Right renal pelvis (tissue), 4 donors: ENCODE measurements around the gene CWF19L2. TPM values are rescaled to one million over a fixed set of nuclear protein-coding genes. Genes with fewer than 3 reads are reported as not detected.
"Not testable (repeated sequence)": the region's sequence is repeated elsewhere in the genome, so short reads cannot be mapped to it uniquely, and the experiment has no call there.

Experiments
- DNase-seq, 4 donors: peaks; one replicate each; pipeline ENCODE4 v3.0.0-alpha.2; 2013; ENCODE audit warnings: low read depth in 4 of 4, low spot score in 3 of 4, missing footprints in 1 of 4
- polyA plus RNA-seq, 4 donors: library from polyadenylated mRNA; unstranded; fragments of 120-200 nt; gene quantifications; one replicate each; pipeline ENCODE4 v1.2.1, GENCODE V29; 2013; ENCODE audit not compliant: insufficient read length in 4 of 4

CWF19L2 gene
- polyA plus RNA-seq = 10 to 100 TPM; 17.9 to 23.4 (median 22.5) TPM

DNA sequence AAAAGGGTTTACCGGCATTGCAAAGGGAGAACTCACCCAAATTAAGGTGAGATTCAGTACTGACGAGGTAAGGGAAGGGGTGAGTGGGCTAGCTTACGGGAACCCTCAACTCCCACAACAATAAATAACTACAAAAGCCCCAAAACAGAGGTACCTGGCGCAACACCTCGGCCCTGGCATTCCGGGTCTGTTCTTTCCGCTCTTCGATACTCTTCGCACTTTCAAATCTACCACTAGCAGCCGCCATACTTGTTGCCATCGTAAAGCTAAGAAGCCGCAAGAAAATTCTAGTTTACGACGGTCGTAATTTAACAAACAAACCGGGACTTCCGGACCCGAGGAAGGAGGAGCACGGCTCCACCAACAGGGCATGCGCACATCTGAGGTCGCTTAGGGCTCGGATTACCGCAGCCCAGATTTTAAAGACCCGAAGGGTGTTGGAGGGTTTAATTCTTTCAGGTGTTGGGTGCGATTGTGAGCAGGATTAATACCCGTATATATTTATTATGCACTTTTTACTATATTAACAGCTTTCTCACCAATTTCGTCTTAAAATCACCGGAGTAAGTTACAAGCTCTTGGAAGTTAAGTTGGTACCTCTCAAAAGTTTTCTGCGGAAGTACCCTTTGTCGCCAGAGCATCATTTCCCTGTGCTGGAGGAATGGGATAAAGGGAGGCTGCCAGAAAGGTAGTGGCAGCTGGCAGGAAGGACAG is at the start of gene CWF19L2:
Gene CWF19L2 (minus strand): TSS at position 268 of the 714 bp plus-strand sequence. CDS start 9 bp downstream, at position 259.
- DNase-seq = peak; percentile 78 to 92 (median 88)

DNA sequence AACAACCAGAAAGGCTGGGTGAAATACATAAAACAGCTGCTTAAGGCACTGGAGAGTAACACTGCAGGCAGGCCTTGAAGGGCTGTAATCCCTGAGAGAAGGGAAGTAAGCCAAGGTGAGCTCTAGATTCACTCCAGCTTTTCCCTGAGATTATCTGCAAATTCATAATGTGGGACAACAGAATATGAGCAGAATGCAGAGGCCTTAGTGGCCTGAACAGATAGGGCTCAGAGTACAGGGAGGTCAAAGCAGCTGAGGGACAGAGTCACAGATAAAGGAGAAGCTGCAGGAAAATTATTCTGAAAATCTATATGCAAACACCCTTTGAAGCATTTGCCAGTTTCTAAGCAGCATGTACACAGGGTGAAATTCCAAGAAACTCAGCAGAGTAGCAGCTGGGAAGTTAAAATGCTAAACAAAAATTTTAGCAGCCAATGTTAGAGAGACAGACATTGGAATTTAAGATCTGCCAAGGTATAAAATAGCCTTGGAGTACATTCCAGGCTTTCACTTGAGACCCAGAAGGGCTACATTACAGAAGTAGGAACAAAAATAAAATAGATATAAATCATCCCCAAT is 48.1 kb upstream of the CWF19L2 start:
- no peak for DNase-seq

DNA sequence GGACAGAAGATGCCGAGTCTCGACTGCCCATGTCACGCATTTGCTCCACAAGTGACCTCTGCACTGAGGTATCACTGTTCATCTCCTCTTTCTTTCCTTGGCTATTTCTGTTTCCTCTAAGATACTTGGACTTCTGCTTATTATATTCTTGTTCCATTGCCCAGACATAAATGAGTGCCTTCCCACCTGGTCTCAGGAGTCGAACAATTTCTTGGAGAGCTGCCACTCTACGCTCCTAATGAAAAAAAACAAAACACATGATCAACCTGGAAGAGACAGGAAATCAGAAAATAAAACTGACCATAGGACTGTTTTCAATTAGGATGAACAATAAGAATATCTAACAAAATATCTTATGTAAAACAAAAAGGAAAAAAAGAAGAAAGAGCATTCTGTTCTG is 47.4 kb upstream of the CWF19L2 start:
- no peak for DNase-seq

DNA sequence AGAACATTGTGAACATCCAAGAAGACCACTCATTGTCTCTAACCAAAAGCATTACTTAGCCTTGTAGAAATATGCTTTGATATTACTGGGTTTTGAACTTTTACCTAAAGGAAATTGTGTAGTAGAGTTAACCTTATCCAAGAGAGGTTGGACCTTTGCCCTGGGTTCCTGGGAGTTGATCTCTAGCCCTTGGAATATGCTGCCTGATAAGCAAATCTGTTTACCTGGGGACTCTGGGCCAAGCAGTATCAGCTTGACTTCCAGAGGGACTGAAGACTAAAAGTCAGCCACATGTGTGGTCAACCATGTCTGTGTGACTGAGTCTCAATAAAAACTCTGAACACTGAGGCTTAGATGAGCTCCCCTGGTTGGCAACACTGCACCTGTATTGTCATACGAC is 44.1 kb upstream of the CWF19L2 start:
- DNase-seq = no peak

DNA sequence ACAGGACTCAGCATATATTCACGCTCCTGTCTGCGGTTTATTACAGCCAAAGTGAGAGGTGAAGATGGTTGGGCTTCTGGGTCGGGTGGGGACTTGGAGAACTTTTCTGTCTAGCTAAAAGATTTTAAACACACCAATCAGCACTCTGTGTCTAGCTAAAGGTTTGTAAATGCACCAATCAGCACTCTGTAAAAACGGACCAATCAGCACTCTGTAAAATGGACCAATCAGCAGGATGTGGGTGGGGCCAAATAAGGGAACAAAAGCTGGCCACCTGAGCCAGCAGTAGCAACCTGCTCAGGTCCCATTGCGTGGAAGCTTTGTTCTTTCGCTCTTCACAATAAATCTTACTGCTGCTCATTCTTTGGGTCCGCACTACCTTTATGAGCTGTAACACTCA is 39.7 kb upstream of the CWF19L2 start:
- not testable (repeated sequence) for DNase-seq

DNA sequence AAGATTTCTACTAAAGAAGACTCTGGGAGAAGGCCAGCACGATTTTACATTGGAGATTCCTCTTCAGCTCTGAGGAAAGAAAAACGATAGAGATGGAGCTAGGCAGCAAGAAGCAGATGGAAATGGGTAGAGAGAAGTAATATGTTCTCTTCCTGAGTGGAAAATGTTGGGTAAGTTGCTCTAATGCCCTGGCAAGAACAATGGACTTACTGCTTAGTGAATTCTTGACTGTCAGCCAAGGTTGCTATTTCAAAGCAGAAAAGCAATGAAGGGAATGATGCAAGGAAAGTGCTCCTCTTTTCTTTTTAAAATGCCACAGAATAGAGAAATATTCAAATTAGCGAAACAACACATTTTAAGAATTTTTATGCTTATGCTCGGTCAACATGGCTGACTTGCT is 38.4 kb upstream of the CWF19L2 start:
- DNase-seq = no peak

DNA sequence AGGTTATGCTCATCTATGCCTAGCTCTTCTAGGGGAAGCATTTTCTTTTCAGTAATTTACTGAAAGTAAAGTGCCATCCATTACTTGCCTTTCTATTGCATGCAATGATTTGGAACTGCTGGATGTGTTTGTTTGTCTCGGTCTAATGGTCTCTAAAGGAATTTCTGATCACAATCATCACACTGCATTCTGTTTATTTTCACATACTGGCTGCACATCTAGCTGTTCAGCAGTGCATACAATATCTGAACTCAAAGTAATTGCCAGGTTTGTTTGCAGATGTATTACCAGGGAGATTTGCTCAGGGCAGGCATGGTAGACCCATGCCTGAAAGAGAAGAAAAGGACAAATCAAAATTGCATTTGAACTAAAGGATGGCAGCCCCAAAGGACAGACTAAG is 36.4 kb upstream of the CWF19L2 start:
- no peak for DNase-seq

DNA sequence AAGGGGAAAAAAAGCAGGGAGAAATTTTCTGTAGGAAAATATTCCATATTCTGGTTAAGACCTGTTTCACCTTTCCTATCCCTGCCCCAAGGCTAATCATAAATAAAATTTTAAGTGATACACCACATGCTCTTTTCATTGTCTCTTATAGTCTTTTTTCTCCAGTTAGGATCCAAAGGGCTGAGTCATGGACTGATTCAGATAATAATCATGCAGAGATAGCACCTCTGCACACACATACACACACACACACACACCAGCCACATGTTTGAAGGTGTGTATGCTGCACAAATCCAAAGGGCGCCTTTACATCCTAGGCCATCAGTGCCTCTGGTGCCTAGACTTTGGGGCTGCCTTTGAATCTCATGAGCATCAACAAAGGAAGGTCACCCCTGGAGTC is 35.5 kb upstream of the CWF19L2 start:
- no peak for DNase-seq

DNA sequence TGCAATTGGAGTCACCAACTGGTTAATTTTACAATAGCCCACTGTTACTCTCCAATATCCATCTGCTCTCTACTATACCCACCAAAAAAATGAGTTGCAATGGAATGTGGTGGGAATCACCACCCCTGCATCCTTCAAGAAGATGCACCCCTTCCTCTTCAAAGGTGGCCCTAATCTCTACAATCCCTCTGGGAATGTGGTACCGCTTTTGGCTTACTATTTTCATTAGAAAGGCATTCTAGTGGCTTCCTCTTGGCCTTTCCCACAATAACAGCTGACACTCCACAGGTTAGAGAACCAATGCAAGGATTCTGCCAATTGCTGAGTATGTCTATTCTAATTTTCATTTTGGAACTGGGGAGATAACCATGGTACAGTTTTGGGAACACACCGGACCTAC is 33.2 kb upstream of the CWF19L2 start:
- no peak for DNase-seq

DNA sequence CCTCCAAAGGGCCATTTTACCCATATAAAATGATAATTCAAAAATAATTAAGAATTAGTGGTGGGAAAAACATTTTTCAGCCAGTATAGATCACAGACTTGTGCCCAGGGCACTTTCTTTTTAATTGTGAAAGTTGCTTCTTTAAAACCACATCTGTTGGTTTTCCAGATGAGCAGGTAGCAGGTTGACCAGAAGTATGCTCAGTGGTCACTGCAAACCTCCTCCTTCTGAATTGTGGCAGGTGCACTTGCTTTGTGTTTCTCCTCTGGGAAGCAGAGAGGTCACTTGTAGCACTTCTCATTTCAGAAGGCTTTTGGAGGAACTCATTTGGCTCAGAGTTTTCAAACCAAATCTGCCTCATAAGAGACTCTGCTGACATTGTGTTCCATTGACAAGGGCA is 24.6 kb upstream of the CWF19L2 start:
- DNase-seq = no peak

DNA sequence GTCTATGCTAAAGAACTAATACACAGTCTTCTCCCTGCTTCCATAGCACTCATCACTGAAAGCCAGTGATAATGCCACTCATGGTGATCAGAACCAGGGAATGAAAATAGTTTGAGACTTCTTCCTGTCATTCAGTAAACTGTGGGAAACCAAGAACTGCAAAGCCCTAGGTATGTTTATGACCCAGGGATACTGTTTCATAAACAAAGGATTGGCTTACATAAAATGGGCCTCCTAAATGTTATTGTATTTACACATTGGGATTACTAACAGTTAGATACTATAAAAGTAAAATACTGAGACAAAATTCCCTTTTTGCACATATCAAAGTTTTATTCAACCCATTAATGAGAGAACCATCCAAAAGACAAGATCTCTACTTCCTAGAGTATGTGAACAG is 21.3 kb upstream of the CWF19L2 start:
- no peak for DNase-seq

DNA sequence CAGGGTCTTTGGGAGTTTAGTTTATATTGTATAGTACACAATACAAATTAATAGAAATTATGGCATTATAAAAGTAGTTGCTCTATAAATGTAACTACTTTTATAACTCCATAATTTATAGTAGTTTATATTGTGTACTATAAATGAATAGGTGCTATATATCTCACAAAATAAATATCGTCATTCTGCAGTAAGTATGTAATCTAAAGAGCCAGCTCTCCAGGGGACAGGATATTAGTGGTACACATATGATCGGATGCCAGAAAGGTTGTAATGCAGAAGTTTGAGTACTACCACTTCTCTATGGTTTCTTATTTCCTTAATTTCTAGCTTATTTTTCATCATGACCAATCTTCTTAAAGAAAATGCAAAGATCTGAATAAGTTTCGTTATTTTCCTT is 20.2 kb upstream of the CWF19L2 start:
- DNase-seq = no peak

DNA sequence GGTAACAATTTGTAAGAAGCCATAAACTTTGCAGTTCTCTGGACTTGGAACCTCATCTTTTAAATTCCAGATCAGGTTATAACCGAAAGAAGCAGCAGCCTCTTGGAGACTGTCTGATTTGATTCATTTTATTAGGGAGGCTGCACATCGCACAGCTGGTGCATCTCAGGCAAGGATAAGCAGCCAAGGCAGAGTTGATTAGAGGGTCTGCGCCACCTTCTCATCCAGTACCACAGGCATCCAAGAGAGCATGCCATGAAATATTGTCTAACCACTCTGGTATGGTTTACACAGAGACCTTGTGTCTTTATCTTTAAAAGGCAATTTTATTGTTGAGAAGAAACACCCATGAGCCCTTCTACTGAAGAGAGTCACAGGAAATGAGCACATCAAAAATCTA is 16.2 kb upstream of the CWF19L2 start:
- DNase-seq = no peak

DNA sequence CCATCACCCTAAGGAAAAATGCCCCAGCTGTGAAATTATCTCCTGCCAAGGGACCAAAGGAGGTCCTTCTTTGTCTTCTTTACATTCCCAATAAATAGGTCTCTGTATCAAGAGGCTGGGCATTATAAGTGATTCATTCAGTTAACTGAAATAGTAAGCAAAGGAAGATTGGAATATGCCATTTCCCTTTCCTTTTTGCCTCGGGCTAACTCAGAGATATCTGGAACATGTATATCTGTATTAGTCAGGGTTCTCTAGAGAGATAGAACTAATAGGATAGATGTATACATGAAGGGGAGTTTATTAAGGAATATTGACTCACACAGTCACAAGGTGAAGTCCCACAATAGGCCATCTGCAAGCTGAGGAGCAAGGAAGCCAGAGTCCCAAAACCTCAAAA is 15.3 kb upstream of the CWF19L2 start:
- no peak for DNase-seq

DNA sequence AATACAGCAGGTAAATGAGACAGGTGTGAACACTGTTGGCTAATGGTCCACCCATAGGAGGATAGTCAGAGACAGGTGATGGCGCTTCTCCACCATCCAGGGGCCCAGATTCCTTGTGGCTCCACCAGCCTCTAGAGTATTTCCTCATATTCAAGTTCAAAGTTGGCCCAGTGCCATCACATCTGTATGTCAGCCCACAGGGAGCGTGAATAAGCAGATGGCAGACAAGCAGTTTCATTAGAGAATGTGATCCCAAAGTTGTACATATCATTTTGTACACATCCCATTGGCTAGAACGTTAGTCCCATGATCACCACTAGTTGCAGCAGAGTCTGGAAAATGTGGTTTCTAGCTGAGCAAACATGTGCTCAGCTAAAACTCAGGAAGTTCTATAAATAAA is 11.0 kb upstream of the CWF19L2 start:
- DNase-seq = no peak

DNA sequence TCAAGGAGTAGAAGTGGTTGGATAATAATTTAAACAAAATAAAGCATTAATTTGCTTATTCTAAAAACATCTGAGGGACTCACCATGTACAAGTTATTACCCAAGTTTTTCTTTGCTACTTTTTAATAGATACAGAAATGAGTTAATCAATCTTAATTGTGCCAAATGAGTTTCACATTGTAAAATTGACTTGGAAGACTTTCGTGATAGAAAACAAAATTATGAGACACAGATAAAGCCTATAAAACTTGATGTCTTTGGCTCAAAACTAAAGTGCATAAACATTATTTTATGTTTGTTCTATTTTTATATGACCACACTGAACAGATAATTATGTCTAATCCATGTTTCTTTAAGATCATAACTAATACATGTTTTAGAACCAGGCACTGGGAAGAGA is 10.1 kb upstream of the CWF19L2 start:
- peak in 2 of 4 donors; percentile 33 to 36 for DNase-seq

DNA sequence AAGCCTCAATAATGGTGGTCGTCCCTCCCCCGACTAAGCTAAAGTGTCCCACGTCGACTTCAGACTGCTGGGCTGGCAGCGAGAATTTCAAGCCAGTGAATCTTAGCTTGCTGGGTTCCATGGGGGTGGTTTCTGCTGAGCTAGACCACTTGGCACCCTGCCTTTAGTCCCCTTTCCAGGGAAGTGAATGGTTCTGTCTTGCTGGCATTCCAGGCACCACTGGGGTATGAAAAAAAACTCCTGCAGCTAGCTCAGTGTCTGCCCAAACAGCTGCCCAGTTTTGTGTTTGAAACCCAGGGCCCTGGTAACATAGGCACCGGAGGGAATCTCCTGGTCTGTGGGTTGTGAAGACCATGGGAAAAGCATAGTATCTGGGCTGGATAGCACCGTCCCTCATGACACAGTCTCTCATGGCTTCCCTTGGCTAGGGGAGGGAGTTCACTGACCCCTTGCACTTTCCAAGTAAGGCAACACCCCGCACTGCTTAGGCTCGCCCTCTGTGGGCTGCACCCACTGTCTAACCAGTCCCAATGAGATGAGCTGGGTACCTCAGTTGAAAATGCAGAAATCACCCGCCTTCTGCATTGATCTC is 8.7 kb upstream of the CWF19L2 start:
- DNase-seq = not testable (repeated sequence)

DNA sequence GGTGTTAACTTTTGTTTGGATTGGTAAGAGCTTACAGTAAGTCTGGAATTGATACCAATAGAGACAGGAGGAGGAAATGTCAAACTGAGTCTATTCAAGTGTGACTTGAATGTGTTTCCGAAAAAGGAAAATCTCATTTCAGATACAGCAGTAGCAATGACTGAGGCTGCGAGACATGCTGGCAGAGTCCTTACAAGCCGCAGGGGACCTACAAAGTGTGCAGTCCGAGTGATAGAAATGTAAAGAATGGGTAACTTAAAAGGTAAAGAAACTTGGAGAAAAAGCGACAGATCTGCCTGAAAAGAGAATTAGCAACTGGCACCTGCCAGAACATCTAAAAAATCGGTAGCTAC is 444 bp downstream of the CWF19L2 start:
- no peak for DNase-seq

DNA sequence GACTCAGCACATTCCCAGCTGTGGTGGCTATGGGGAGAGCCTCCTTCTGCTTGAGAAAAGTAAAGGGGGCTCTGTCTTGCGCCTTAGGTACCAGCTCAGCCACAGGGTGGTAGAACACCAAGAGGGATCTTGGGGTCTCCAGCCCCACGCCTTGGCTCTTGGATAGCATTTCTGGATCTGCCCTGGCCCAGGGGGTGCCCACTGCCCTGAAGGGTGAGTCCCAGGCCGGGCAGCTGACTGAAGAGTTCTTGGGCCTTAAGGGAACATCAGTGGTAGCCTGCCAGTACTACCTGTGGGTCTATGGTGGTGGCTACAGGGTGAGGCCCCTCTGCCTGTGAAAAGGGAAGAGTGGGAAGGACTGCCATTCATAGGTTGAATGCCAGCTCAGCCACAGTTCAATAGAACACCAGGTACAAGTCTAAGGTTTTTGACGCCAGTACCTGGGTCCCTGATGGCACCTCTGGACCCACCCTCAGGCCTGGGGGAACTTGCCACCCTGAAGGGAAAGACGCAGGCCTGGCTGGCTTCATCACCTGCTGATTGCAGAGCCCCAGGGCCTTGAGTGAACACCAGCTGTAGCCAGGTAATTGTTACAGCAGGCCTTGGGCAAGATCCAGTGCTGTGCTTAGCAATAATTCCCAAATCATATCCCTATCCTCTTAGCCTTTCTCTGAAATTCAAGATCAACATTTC is 3.9 kb downstream of the CWF19L2 start:
- DNase-seq = no peak

DNA sequence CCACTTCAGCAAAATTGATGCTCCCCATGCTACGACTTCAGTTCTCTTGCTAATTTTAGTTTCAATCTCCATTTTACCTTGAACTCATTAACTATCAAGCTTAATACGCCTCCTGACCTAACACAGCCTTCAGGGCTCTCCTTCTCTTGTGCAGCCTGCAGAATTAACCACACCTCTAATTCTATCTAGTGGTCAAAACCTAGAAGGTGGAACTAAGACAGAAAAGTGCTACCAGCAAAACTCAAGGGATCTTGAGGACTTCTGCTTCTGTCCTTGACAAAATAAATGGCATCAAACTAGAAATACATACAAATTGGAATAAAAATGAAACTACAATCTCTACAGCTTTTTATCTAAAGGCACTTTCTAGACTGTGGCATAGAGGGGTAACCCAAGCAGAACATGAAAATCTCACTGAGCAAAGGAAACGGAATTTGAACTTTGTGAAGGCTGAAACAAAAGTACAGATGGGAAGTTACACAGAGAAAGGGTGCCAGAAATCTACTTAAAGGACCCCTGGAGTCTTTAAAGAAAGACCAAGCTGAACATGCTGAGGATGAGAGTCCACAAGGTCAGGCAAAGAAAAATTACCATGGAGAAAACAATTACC is 10.7 kb downstream of the CWF19L2 start:
- no peak for DNase-seq

DNA sequence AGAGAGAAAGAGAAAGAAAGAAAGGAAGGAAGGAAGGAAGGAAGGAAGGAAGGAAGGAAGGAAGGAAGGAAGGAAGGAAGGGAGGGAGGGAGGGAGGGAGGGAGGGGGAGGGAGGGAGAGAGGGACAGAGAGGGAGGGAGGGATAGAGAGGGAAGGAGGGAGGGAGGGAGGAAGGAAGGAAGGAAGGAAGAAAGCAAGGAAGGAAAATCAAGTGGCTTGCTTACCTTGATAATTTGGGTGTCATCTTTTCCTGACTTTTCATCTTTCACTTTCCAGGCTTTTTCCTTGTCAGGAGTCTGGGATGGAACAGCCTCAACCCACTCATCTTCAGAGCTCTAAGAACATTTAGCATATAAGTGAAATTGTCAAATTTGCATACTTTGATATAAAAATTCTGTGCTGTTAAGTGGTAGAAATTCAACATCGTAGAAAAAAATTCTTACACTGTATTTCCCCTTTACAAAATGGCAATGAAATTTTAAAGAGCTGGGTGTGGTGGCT is 14.9 kb downstream of the CWF19L2 start:
- no peak for DNase-seq
